Loucy (cell line): ENCODE data around the gene PDXK.

Source experiments
- H2AFZ ChIP-seq: fragments of 200-600 bp; sonication (generic); 2 replicates; pipeline ENCODE4 v1.6.0; 2016; ENCODE audit warnings: antibody characterized with exemption, mild to moderate bottlenecking, low read length, moderate library complexity
- H3F3A ChIP-seq: fragments of 200-600 bp; 2 replicates; pipeline ENCODE4 v1.6.0; 2016; ENCODE audit warnings: antibody characterized with exemption, low read depth, mild to moderate bottlenecking
- H3K27me3 ChIP-seq: fragments of 200-600 bp; sonication (generic); 2 replicates; pipeline ENCODE4 v1.6.1; 2014; ENCODE audit warnings: low read length, mild to moderate bottlenecking; ENCODE audit not compliant: insufficient read depth, poor library complexity, severe bottlenecking
- H3K36me3 ChIP-seq: fragments of 200-600 bp; sonication (generic); 2 replicates; pipeline ENCODE4 v1.6.1; 2016; ENCODE audit warnings: low read length; ENCODE audit not compliant: insufficient read depth
- H3K4me1 ChIP-seq: fragments of 200-600 bp; sonication (generic); 2 replicates; pipeline ENCODE4 v1.5.1; 2014; ENCODE audit warnings: low read length, mild to moderate bottlenecking; ENCODE audit not compliant: insufficient read depth, poor library complexity, severe bottlenecking
- H3K4me2 ChIP-seq: fragments of 200-600 bp; sonication (generic); 2 replicates; pipeline ENCODE4 v1.6.0; 2014; ENCODE audit warnings: antibody characterized with exemption, low read length, low read depth, mild to moderate bottlenecking; ENCODE audit not compliant: poor library complexity, severe bottlenecking
- H3K4me3 ChIP-seq: fragments of 200-600 bp; sonication (generic); 2 replicates; pipeline ENCODE4 v1.5.1; 2014; ENCODE audit warnings: low read length, mild to moderate bottlenecking, mixed read lengths; ENCODE audit not compliant: poor library complexity, severe bottlenecking
- H3K79me2 ChIP-seq: fragments of 200-600 bp; sonication (generic); 2 replicates; pipeline ENCODE4 v1.6.1; 2014; ENCODE audit warnings: low read length; ENCODE audit not compliant: insufficient read depth
- H3K9ac ChIP-seq: fragments of 200-600 bp; sonication (generic); 2 replicates; pipeline ENCODE4 v1.6.0; 2014; ENCODE audit warnings: mild to moderate bottlenecking, low read depth, low read length, moderate library complexity; ENCODE audit not compliant: poor library complexity, severe bottlenecking
- H3K9me2 ChIP-seq: fragments of 200-600 bp; sonication (generic); replicated peaks from 2 replicates; pipeline ENCODE4 v1.6.1; 2016; ENCODE audit warnings: low read depth, low read length, mixed read lengths
- H3K9me3 ChIP-seq: fragments of 200-600 bp; sonication (generic); 2 replicates; pipeline ENCODE4 v1.6.1; 2014; ENCODE audit warnings: mild to moderate bottlenecking, antibody characterized with exemption, low read length, low read depth; ENCODE audit not compliant: insufficient read depth
- H4K20me1 ChIP-seq: fragments of 200-600 bp; sonication (generic); 2 replicates; pipeline ENCODE4 v1.6.0; 2014; ENCODE audit warnings: antibody characterized with exemption, low read length, mild to moderate bottlenecking; ENCODE audit not compliant: insufficient read depth, poor library complexity, severe bottlenecking
- CTCF ChIP-seq: fragments of 200-600 bp; sonication (generic); conservative IDR thresholded peaks from 2 replicates; pipeline ENCODE4 v1.5.1; 2014; ENCODE audit warnings: mild to moderate bottlenecking, antibody characterized with exemption, low read length
- EZH2phosphoT487 ChIP-seq: fragments of 200-600 bp; IDR thresholded peaks from 2 replicates; pipeline ENCODE4 v1.6.1; 2018; ENCODE audit warnings: antibody characterized with exemption, mild to moderate bottlenecking, moderate library complexity, borderline replicate concordance

Gene PDXK

GRCh38 chr21:43770066-43770655, 51.2 kb downstream of the PDXK start:
- TF ChIP-seq EZH2phosphoT487, result no peak
- no peak for TF ChIP-seq CTCF
- Histone ChIP-seq H3F3A (no peaks in the 10 kb centered on the region), H3K4me2 (no peak overlapping the region), H2AFZ (no peak overlapping the region), H3K9ac (no peak overlapping the region), H3K79me2 (peaks cover 16% of the 10 kb centered on the region), H3K36me3 (peaks cover 11% of the 10 kb centered on the region; the same call in 1 of the 2 replicates), H3K9me3 (no peaks in the 10 kb centered on the region), H3K9me2 (no peaks in the 10 kb centered on the region), H4K20me1 (peaks cover 13% of the 10 kb centered on the region), H3K4me3 (no peak overlapping the region), H3K4me1 (peaks cover 3% of the 10 kb centered on the region), H3K27me3 (no peaks in the 10 kb centered on the region)

GRCh38 chr21:43771199-43771675, 52.3 kb downstream of the PDXK start:
- Histone ChIP-seq H3K9ac (no peak overlapping the region), H3K9me2 (no peaks in the 10 kb centered on the region), H3F3A (no peaks in the 10 kb centered on the region), H3K27me3 (no peaks in the 10 kb centered on the region), H3K9me3 (no peaks in the 10 kb centered on the region), H3K4me2 (no peak overlapping the region), H3K36me3 (peaks cover 11% of the 10 kb centered on the region; the same call in 1 of the 2 replicates), H3K4me3 (no peak overlapping the region), H3K4me1 (peaks cover 8% of the 10 kb centered on the region), H2AFZ (no peak overlapping the region), H4K20me1 (peaks cover 22% of the 10 kb centered on the region), H3K79me2 (peaks cover 26% of the 10 kb centered on the region)
- TF ChIP-seq CTCF (no peak), EZH2phosphoT487 (no peak)

GRCh38 chr21:43771698-43772424, 52.9 kb downstream of the PDXK start:
- Histone ChIP-seq H2AFZ (no peak overlapping the region), H3K79me2 (peaks cover 31% of the 10 kb centered on the region), H3K4me1 (peaks cover 11% of the 10 kb centered on the region), H3K4me3 (no peak overlapping the region), H3K4me2 (no peak overlapping the region), H3F3A (no peaks in the 10 kb centered on the region), H3K27me3 (no peaks in the 10 kb centered on the region), H4K20me1 (peaks cover 22% of the 10 kb centered on the region), H3K9me2 (no peaks in the 10 kb centered on the region), H3K36me3 (peaks cover 11% of the 10 kb centered on the region; the same call in 1 of the 2 replicates), H3K9ac (no peak overlapping the region), H3K9me3 (no peaks in the 10 kb centered on the region)
- TF ChIP-seq CTCF, result no peak
- no peak for TF ChIP-seq EZH2phosphoT487
